IPS-20b (cell line): ENCODE measurements around the gene RUNX3.
A peak's percentile ranks its signal among the peaks of the same experiment; 100 is the strongest.

Experiments used
- H3K27ac ChIP-seq: one replicate; pipeline ENCODE4 v1.5.1; 2013; ENCODE audit warnings: low read length
- H3K27me3 ChIP-seq: 2 replicates; pipeline ENCODE4 v1.6.1; 2013; ENCODE audit warnings: mild to moderate bottlenecking, low read length, inconsistent platforms; ENCODE audit not compliant: insufficient read depth
- H3K36me3 ChIP-seq: 2 replicates; pipeline ENCODE4 v1.6.1; 2013; ENCODE audit warnings: low read depth, mild to moderate bottlenecking, inconsistent platforms, low read length, moderate library complexity; ENCODE audit not compliant: insufficient read depth
- H3K4me1 ChIP-seq: 2 replicates; pipeline ENCODE4 v1.6.1; 2013; ENCODE audit warnings: mild to moderate bottlenecking, control low read depth, inconsistent platforms, low read length, moderate library complexity; ENCODE audit not compliant: insufficient read depth
- H3K4me3 ChIP-seq: 2 replicates; pipeline ENCODE4 v1.5.1; 2013; ENCODE audit warnings: mild to moderate bottlenecking, low read length, inconsistent platforms
- H3K9ac ChIP-seq: 2 replicates; pipeline ENCODE4 v1.6.1; 2013; ENCODE audit warnings: low read depth, mild to moderate bottlenecking, inconsistent platforms, low read length, moderate library complexity
- H3K9me3 ChIP-seq: 2 replicates; pipeline ENCODE4 v1.6.1; 2013; ENCODE audit warnings: mild to moderate bottlenecking, low read depth, low read length, inconsistent platforms; ENCODE audit not compliant: insufficient read depth

RUNX3 gene

DNA sequence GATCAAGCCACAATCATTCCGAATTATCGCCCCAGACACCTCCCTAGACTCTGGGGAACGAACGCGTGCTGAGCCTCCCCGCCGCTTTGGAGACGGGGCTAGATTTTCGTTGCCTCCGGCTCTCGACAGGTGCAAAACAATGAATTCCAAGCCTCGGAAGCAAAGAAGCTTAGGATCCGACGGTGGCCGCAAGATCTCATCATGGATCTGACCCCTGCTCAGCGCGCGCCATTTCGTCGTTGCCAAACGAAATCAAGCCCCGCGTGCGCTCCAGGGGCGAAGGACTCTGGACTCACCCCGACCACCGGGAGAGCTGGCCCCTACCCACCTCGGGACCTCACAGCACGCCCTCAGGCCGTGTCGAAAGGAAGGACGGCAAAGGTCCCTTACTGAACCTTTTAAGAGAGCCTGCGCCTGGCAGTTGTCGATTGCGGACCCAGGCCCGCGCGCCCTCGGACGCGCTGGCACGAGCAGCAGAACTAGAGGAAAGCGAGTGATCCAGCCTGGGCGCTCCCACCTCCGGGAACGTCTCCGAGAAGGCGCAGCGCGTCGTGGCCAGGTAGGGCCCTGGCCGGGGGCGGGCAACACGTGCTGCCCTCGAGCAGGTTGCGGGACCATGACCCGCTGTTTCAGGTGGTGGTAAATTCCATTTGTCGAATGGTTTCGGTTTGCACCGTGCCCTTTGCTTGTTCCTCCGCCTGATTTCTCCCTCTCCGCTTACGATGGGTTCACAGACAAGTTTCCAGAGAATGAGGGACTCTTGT is 1.6 kb upstream of the RUNX3 start:
- Histone ChIP-seq H3K9ac (no peak overlapping the region), H3K27me3 (peaks cover 98% of the 10 kb centered on the region), H3K27ac (no peak overlapping the region), H3K9me3 (no peaks in the 10 kb centered on the region; the same call in 1 of the 2 replicates), H3K36me3 (no peaks in the 10 kb centered on the region), H3K4me3 (peak overlapping the region; percentile 56), H3K4me1 (peaks cover 26% of the 10 kb centered on the region; the same call in 1 of the 2 replicates)

DNA sequence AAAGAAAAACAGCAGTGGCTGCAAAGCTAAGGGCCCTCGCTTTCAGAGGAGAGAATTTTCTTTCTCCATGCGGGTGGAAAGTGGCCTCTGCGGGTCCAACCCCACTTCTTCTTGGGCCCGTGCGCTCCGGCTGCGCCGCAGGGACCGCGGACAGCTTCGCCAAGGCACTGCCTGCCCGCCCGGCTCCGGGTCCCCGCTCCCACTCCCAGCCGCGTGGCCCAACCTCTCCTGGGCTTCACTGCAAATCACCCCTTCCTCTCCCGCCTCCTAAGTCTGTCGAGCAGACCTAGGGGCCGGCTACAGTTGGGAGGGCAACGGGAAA is 1.0 kb upstream of the RUNX3 start:
- Histone ChIP-seq H3K36me3 (no peaks in the 10 kb centered on the region), H3K4me3 (peak overlapping the region; percentile 60; the same call in 1 of the 2 replicates), H3K9me3 (no peaks in the 10 kb centered on the region; the same call in 1 of the 2 replicates), H3K4me1 (peaks cover 31% of the 10 kb centered on the region; the same call in 1 of the 2 replicates), H3K27ac (no peak overlapping the region), H3K27me3 (peaks cover 98% of the 10 kb centered on the region), H3K9ac (no peak overlapping the region)

DNA sequence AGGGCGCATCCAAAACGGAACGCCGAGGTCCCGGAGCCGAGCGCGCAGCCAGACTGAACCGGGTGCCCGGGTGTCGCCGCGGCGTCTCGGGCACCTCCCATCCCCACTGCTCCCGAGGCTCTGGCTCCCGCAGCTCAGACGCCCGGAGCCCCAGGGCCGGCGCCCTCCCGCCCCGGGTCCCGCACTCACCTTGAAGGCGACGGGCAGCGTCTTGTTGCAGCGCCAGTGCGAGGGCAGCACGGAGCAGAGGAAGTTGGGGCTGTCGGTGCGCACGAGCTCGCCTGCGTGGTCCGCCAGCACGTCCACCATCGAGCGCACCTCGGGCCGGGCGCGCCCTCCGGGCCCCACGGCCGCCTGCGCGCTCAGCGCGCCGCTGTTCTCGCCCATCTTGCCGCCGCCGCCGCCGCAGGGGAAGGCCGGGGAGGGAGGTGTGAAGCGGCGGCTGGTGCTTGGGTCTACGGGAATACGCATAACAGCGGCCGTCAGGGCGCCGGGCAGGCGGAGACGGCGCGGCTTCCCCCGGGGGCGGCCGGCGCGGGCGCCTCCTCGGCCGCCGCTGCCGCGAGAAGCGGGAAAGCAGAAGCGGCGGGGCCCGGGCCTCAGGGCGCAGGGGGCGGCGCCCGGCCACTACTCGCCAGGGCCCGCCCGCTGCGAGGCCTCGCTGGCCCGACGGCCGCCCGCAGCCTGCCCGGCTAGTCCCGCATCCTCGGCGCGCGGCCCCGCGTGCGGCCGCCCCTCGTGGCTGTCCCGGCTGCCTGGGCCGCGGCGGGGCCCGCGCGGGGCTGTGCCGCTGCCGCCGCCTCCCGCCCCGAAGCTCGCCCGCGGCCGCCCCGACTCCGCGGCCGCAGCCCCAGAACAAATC is 447 bp downstream of the RUNX3 start:
- H3K27me3 ChIP-seq, result peaks cover 98% of the 10 kb centered on the region
- peaks cover 32% of the 10 kb centered on the region; the same call in 1 of the 2 replicates for H3K4me1 ChIP-seq
- no peaks in the 10 kb centered on the region; the same call in 1 of the 2 replicates for H3K9me3 ChIP-seq
- H3K36me3 ChIP-seq, result no peaks in the 10 kb centered on the region
- H3K9ac ChIP-seq, result no peak overlapping the region
- H3K27ac ChIP-seq, result no peak overlapping the region
- peak overlapping the region; percentile 51; the same call in 1 of the 2 replicates for H3K4me3 ChIP-seq

DNA sequence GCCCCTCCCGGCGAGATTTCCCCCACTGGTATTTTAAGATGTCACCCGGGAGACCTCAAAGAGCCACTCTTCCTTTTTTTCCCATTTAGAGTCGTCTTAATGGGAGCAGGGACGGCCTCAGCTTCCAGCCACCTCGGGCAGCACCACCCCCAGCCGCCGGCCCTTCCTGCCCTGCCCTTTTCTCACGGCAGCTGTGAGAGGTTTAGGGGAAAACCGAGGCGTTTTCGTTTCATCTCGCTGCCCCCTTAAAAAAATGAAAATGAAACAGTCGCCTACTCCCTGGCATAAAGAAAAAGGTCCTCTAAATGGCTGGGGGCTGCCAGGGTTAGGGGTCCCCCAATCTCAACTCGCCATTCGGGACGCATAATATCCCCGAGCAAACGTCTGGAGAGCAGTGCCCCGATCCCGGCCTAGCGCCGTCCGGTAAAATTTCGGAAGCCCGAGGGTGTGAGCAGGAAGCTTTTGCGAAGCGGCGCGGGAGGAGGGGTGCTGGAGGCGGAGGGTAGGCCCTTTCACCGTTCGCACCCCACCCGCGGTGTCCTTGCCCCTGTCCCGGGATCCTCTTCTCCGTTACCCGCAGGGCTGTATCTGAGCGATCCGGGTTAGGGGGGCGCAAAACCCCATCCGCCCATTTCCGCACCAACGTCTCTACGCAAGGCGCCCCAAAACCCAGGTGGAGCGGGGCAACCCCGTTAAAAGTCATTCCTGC is 1.2 kb downstream of the RUNX3 start:
- H3K9ac ChIP-seq, result no peak overlapping the region
- peak overlapping the region; percentile 51 for H3K4me3 ChIP-seq
- no peaks in the 10 kb centered on the region; the same call in 1 of the 2 replicates for H3K9me3 ChIP-seq
- peaks cover 24% of the 10 kb centered on the region; the same call in 1 of the 2 replicates for H3K4me1 ChIP-seq
- no peaks in the 10 kb centered on the region for H3K36me3 ChIP-seq
- H3K27ac ChIP-seq, result no peak overlapping the region
- H3K27me3 ChIP-seq, result peaks cover 96% of the 10 kb centered on the region

DNA sequence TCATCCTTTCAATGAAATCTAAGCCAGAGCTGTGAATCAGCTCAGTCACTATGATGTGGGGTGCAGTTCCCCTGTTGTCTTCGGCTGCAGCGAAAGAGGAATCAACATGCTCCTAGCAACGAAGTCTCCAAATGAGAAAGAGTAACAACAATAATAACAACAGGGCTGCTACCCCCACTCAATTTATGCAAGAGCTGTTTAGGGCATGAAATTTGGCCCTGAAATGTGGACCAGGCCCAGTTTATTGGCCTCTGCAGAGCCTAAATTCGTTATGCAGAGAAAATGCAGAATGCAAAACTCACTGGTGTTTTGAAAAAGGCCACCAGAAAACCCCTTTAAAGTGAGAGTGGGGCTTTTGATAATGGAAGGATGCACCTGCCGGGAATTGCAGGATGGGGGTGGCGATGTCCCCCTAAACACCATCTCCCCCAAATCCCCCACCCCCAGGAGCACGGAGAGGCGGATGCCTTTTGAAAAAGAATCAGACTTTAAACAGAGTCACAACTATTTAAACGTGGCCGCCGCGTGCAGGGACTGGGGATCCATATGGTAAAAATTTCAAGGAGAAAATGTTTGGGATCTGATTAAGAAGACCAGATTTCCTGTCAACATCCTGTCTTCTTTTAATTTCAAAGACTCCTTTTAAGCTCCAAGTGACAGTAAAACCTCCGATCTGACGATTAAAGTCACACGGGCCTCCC is 1.9 kb downstream of the RUNX3 start:
- Histone ChIP-seq H3K9me3 (no peaks in the 10 kb centered on the region; the same call in 1 of the 2 replicates), H3K4me1 (peaks cover 24% of the 10 kb centered on the region; the same call in 1 of the 2 replicates), H3K9ac (no peak overlapping the region), H3K36me3 (no peaks in the 10 kb centered on the region), H3K27me3 (peaks cover 91% of the 10 kb centered on the region), H3K4me3 (peak overlapping the region; percentile 51; the same call in 1 of the 2 replicates), H3K27ac (no peak overlapping the region)

DNA sequence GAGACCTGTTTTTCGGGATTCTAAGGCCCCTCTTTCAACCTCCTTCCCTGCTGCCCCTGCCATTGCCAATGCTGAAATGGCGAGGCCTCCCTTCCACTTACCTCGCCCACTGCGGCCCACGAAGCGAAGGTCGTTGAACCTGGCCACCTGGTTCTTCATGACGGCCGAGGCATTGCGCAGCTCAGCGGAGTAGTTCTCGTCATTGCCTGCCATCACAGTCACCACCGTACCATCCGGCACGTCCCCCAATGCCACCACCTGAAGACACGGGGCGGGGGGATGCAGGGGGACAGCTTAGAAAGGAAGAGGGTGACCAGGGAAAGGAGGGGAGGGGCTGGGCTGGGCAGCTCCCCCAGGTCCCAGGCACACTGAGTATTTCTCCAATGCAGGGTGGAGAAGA is 2.6 kb downstream of the RUNX3 start:
- Histone ChIP-seq H3K27ac (no peak overlapping the region), H3K9me3 (no peaks in the 10 kb centered on the region; the same call in 1 of the 2 replicates), H3K4me1 (peaks cover 24% of the 10 kb centered on the region; the same call in 1 of the 2 replicates), H3K27me3 (peaks cover 84% of the 10 kb centered on the region), H3K36me3 (no peaks in the 10 kb centered on the region), H3K4me3 (no peak overlapping the region; the same call in 1 of the 2 replicates), H3K9ac (no peak overlapping the region)

DNA sequence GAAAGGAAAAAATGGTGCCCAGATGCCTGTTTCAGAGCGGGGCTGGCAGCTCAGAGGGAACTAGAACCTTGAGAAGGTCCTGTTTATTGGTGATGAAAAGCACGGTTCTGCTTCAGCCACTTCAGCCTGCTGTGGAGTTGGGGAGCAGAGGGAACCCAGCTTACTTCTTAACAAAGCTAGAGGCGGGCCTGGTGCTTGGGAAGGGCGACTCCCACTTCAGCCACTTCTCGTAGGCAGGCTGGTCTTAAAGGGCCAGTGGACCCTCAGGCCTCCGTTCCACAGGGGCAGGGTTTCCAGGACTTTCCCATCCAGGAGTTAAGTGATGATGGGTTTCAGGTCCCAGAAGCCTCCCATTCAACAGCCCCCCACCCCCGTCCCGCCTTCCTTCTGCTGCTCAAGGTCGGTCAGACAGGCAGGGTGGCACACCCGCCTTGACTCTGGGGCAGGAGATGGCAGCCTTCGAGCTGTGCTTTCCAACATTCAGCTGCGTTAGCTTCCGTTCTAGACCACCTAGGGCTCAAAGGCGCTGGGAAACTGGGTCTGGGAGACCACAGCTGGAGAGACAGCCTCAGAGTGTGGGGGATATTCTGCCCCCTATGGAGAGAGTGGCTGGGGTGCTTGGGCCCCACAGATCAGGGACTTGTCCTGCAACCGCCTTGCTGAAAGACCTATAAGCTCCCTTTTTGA is 3.4 kb downstream of the RUNX3 start:
- Histone ChIP-seq H3K9ac (no peak overlapping the region), H3K4me1 (peaks cover 24% of the 10 kb centered on the region; the same call in 1 of the 2 replicates), H3K4me3 (peak overlapping the region; percentile 52; the same call in 1 of the 2 replicates), H3K36me3 (no peaks in the 10 kb centered on the region), H3K9me3 (no peaks in the 10 kb centered on the region; the same call in 1 of the 2 replicates), H3K27me3 (peaks cover 77% of the 10 kb centered on the region), H3K27ac (no peak overlapping the region)

DNA sequence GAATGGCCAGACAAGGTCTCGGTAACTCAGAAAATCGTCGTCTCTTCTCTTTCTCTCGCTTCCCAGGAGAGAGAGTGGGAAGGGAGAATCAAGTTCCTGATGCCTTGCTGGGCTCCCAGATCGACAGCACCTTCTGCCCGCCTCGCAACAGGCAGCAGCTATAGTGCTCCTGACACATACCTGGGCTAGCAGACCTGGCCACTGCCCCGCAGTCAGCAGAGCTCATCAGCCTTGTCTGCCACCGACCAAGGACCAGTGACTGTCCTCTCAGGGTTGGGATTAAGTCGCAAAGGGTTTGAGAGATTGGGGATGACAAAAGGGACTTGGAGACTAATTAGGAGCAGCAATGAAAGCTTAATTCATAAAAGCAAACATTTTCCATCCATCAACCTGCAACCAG is 4.1 kb downstream of the RUNX3 start:
- Histone ChIP-seq H3K27ac (no peak overlapping the region), H3K9ac (no peak overlapping the region), H3K4me1 (peaks cover 24% of the 10 kb centered on the region; the same call in 1 of the 2 replicates), H3K4me3 (peak overlapping the region; percentile 52; the same call in 1 of the 2 replicates), H3K27me3 (peaks cover 69% of the 10 kb centered on the region), H3K9me3 (no peaks in the 10 kb centered on the region), H3K36me3 (no peaks in the 10 kb centered on the region)

DNA sequence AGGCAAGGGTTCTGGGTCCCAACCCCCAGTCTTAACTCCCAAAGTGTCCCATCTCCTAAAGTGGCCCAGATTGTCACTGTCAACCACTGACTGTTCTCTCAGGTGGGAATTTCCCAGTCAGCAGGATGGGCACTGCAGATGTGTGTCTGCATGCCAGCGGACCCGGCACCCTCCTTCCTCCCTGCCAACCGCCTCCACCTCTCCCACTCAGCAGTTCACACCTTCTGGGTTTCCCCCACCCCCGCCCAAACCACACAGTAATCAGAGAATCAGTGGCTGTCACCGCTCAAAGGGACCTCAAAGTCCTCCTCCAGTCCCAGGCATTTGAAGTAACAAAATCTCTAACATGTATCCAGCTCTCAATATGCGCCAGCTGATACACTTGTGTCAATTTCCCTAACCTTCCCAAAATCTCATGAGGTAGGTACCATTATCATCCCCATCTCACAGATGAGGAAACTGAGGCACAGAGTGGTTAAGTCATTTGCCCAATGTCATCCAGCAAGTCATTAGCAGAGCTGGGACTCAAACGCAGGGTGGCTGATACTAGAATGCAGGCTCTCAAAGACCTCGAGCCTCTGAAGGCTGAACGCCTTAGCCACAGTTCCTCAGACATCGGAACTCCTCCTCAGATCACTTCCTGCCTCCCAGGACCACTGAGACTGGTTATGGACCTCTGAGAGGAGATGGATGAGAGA is 4.8 kb downstream of the RUNX3 start:
- Histone ChIP-seq H3K4me3 (no peak overlapping the region), H3K27me3 (peaks cover 62% of the 10 kb centered on the region), H3K36me3 (no peaks in the 10 kb centered on the region), H3K9ac (no peak overlapping the region), H3K27ac (no peak overlapping the region), H3K4me1 (peaks cover 24% of the 10 kb centered on the region; the same call in 1 of the 2 replicates), H3K9me3 (no peaks in the 10 kb centered on the region)

DNA sequence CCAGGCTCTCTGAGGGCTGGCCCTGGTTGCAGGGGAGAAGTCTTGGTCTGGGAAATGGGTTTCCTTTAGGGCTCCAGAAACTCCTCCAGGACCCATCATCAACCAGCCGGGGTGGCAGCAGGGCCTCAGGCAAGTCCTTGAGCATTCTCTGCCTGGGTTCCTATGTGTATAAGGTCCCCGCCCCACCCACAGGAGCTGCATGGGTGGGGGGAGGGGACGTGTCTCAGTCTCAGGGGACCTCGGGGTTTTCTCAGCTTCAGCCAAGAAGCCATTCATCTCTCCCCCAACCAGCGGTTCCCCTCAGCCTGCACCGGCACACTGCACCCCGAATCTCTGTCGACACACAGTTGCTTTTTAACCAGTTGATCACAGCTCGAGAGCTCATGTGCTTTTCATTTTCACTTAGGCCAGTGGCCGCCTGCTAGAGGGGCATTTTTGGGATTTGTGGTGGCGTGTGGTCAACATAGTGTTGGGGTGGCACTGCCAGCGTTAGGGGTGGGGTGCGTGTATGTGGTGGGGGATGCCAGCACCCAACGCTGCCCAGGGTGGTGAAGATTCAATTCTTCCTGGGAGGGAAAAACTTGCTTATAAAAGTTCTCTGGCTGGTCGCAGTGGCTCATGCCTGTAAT is 6.5 kb downstream of the RUNX3 start:
- H3K4me3 ChIP-seq, result no peak overlapping the region
- H3K4me1 ChIP-seq, result peaks cover 23% of the 10 kb centered on the region; the same call in 1 of the 2 replicates

More for the DNA sequence above, 6.5 kb downstream of the RUNX3 start:
- peaks cover 48% of the 10 kb centered on the region for H3K27me3 ChIP-seq
- no peaks in the 10 kb centered on the region for H3K36me3 ChIP-seq
- H3K27ac ChIP-seq, result no peak overlapping the region
- H3K9me3 ChIP-seq, result no peaks in the 10 kb centered on the region
- no peak overlapping the region for H3K9ac ChIP-seq
